A549 (cell line): ENCODE results near the gene PDE4D.

ENCODE experiments used
- CHD2 ChIP-seq: fragments of 150-350 bp; IDR thresholded peaks from 2 replicates; pipeline ENCODE4 v1.6.1; 2014; ENCODE audit warnings: low read length; ENCODE audit not compliant: partially characterized antibody
- ESRRA ChIP-seq: fragments of 150-350 bp; IDR thresholded peaks from 2 replicates; pipeline ENCODE4 v1.6.1; 2014; ENCODE audit warnings: mild to moderate bottlenecking, low read length, borderline replicate concordance
- HOXA7 ChIP-seq: fragments of 250-450 bp; sonication (Bioruptor Pico); IDR thresholded peaks from 2 replicates; pipeline ENCODE4 v1.5.0; 2020; ENCODE audit warnings: mild to moderate bottlenecking, moderate library complexity
- JUNB ChIP-seq: fragments of >200 bp; sonication (Bioruptor Twin); formaldehyde crosslinking; IDR thresholded peaks from 2 replicates; pipeline ENCODE4 v1.6.1; 2016
- KDM1A ChIP-seq: fragments of 200-600 bp; sonication (generic); IDR thresholded peaks from 2 replicates; pipeline ENCODE4 v1.6.1; 2016; ENCODE audit warnings: low read depth, mild to moderate bottlenecking
- MAZ ChIP-seq: fragments of 150-350 bp; IDR thresholded peaks from 2 replicates; pipeline ENCODE4 v1.6.1; 2014; ENCODE audit warnings: antibody characterized with exemption, low read depth, low read length, borderline replicate concordance
- PHF8 ChIP-seq: fragments of 200-600 bp; sonication (generic); IDR thresholded peaks from 2 replicates; pipeline ENCODE4 v1.6.1; 2016; ENCODE audit warnings: low read depth, mild to moderate bottlenecking, antibody characterized with exemption, moderate library complexity, borderline replicate concordance
- RCOR1 ChIP-seq: fragments of 150-350 bp; IDR thresholded peaks from 2 replicates; pipeline ENCODE4 v1.6.1; 2014; ENCODE audit warnings: antibody characterized with exemption, low read length, low read depth
- RFX5 ChIP-seq: fragments of 450-650 bp; IDR thresholded peaks from 2 replicates; pipeline ENCODE4 v1.7.1; 2014; ENCODE audit warnings: antibody characterized with exemption, mild to moderate bottlenecking, moderate library complexity
- TP53 ChIP-seq: fragments of 250-450 bp; sonication (Bioruptor Pico); IDR thresholded peaks from 2 replicates; pipeline ENCODE4 v1.5.0; 2021; ENCODE audit warnings: mild to moderate bottlenecking, moderate library complexity
- TF ChIP-seq, protein P1 (sequence below): fragments of >200 bp; sonication (Bioruptor Twin); formaldehyde crosslinking; IDR thresholded peaks from 3 replicates; pipeline ENCODE4 v1.5.1; 2016
- TF ChIP-seq, protein P2 (sequence below): fragments of 250-450 bp; sonication (Bioruptor Pico); IDR thresholded peaks from 2 replicates; pipeline ENCODE4 v1.5.0; 2021; ENCODE audit warnings: mild to moderate bottlenecking, moderate library complexity, borderline replicate concordance

DNA sequence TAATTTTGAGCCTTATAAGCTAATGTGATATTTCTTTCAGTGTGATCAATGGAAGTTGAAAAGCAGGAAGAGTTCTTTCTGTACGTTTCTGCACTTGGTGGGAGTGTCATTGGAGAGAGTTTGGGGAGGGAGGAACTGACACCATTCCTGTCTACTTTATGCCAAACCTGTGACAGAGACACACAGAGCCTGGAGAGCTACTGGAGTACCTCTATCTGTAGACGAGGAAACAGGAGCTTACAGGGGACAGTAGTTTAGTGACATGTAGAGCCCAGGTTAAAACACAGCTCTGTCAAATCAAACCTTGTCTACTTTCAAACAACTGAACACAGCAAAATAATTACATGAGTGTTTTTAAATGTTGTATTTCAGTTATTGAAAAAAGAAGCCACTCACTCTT is 103.6 kb downstream of the PDE4D start:
- TF ChIP-seq JUNB: no peak
- TF ChIP-seq, protein P1, sequence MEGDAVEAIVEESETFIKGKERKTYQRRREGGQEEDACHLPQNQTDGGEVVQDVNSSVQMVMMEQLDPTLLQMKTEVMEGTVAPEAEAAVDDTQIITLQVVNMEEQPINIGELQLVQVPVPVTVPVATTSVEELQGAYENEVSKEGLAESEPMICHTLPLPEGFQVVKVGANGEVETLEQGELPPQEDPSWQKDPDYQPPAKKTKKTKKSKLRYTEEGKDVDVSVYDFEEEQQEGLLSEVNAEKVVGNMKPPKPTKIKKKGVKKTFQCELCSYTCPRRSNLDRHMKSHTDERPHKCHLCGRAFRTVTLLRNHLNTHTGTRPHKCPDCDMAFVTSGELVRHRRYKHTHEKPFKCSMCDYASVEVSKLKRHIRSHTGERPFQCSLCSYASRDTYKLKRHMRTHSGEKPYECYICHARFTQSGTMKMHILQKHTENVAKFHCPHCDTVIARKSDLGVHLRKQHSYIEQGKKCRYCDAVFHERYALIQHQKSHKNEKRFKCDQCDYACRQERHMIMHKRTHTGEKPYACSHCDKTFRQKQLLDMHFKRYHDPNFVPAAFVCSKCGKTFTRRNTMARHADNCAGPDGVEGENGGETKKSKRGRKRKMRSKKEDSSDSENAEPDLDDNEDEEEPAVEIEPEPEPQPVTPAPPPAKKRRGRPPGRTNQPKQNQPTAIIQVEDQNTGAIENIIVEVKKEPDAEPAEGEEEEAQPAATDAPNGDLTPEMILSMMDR: no peak
- no peak for TF ChIP-seq ESRRA
- TF ChIP-seq MAZ: no peak
- TF ChIP-seq RFX5: no peak
- TF ChIP-seq KDM1A: no peak
- TF ChIP-seq HOXA7: no peak; the same call in 1 of the 2 replicates
- no peak for TF ChIP-seq RCOR1
- TF ChIP-seq TP53 (CRISPR knock-in tag): no peak
- no peak for TF ChIP-seq PHF8
- TF ChIP-seq, protein P2, sequence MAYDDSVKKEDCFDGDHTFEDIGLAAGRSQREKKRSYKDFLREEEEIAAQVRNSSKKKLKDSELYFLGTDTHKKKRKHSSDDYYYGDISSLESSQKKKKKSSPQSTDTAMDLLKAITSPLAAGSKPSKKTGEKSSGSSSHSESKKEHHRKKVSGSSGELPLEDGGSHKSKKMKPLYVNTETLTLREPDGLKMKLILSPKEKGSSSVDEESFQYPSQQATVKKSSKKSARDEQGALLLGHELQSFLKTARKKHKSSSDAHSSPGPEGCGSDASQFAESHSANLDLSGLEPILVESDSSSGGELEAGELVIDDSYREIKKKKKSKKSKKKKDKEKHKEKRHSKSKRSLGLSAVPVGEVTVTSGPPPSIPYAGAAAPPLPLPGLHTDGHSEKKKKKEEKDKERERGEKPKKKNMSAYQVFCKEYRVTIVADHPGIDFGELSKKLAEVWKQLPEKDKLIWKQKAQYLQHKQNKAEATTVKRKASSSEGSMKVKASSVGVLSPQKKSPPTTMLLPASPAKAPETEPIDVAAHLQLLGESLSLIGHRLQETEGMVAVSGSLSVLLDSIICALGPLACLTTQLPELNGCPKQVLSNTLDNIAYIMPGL (CRISPR knock-in tag): no peak
- TF ChIP-seq CHD2: no peak
